DMS153 treated with DMSO at 0.1 percent for 48 hours (cell line): Measurements from ENCODE around the gene WNT3.
"Not testable (repeated sequence)": the region's sequence is repeated elsewhere in the genome, so short reads cannot be mapped to it uniquely, and the experiment has no call there.

ENCODE experiments used
- DNase-seq: peaks from one replicate; lab custom pipeline; 2025; ENCODE audit not compliant: unreplicated experiment; lab: John Stamatoyannopoulos, UW

WNT3 gene

GRCh38 chr17:46818316-46818928 is at the start of gene WNT3:
WNT3 (minus strand) TSS chr17:46818692; CDS start chr17:46818597, 95 bp downstream.
- no peak for DNase-seq

GRCh38 chr17:46866747-46867146 is 48.3 kb upstream of the WNT3 start:
- DNase-seq = no peak

DNA sequence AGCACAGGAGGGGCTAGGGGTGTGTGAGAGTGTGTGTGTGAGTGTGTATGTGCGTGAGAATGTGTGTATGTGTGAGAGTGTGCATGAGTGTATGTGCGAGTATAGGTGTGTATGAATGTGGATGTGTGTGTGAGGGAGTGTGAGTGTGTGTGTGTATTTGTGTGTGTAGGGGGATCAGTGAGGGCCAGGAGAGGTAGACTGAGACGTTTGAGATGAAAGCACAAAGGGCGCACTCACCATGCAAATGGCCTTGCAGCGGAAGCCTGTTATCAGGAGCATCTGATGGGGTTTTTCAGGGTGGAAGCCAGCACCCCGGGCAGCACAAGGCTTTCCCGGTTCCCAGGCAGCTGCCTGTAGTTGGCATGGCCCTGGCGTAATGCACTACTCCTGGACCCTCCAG is 47.8 kb upstream of the WNT3 start:
- DNase-seq = no peak

DNA sequence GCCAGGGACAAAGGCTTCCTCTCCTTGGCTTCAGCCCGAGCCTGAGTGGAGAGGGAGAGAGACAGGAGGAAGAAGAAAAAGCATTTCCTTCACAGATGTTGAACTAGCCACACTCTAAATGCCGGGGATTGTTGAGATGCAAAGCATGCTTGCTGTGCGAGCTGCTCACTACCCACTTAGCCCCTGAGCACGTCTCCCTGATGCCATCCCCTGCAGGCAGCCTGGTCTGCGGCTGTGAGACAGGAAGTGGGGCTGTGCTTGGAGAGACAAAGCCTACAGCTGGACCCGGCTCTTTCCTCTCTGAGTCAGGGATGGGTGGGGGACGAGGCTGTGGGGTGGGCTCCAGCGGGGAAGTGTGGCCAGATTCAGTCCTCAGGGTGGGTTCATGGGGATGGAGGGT is 46.6 kb upstream of the WNT3 start:
- DNase-seq = peak; percentile 2

GRCh38 chr17:46863383-46864121 is 45.1 kb upstream of the WNT3 start:
- no peak for DNase-seq

DNA sequence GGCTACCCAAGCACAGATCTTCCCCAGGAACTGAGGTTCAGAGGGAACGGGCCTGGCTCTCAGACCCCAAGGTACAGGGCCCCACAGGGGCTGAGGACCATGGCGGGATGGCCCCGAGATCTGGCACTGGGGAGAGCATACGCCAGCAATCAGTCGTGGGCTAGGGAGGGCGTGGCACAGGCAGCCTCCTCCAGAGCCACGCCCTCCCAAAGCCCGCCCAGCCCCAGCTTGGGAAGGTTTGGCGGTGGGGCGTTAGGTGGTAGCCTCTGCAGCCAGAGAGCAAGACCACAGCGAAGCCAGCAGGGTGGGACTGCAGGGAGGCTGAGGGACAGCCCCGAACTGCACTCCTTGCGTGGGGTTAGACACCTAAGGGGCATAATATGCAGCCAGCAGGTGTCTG is 44.5 kb upstream of the WNT3 start:
- no peak for DNase-seq

- no peak for DNase-seq
Measured at GRCh38 chr17:46859996-46860395, 41.5 kb upstream of the WNT3 start.

DNA sequence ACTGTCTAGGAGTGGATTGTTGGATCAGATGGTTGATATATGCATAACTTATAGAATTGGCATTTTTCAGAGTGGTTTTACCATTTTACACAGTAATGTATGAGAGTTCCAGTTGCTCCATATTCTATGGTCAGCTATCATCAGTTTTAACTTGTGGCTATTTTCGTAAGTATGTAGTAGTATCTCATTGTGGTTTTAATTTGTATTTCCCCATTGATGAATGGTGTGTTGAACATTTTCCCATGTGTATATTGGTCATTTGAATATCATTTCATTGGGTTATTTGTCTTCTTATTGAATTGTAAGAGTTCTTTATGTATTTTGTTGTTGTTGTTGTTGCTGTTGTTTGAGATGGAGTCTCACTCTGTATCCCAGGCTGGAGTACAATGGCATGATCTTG is 39.1 kb upstream of the WNT3 start:
- no peak for DNase-seq

GRCh38 chr17:46854948-46855347 is 36.5 kb upstream of the WNT3 start:
- no peak for DNase-seq

- DNase-seq = no peak
Measured at GRCh38 chr17:46854515-46854914, 36.0 kb upstream of the WNT3 start.

DNA sequence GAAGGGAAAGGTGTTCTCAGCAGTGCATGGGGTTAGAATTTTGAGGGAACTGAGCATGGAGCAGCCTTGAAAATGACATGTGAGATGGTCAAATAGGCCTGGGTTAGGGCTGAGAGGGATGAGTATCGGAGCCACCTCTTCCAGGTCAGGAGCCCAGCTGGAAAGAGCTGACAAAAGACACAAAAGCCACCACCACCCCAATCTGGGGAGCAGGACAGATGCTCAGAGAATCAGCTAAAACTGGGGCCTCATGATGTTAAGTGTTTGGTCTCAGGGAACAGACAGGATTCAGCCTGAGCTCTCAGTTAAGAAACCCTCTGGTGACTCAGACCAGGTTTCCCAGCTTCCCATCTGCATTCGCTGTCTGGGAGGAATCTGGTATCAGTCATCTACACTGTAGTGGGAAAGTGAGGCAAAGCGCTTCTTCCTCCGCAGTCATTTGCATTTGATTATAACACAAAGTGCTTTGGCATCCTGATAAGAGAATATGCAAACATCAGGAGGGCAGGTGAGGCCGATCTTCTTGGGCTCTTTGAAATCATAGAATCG is 35.5 kb upstream of the WNT3 start:
- no peak for DNase-seq

- peak; percentile 32 for DNase-seq
Measured at GRCh38 chr17:46851029-46851741, 32.7 kb upstream of the WNT3 start, which contains the start of gene WNT9B. WNT9B (plus strand) TSS chr17:46851583; CDS start chr17:46851639, 56 bp downstream.

- DNase-seq = no peak
Measured at GRCh38 chr17:46850688-46851028, 32.2 kb upstream of the WNT3 start.

- DNase-seq = no peak
Measured at GRCh38 chr17:46848534-46848933, 30.0 kb upstream of the WNT3 start.

- no peak for DNase-seq
Measured at GRCh38 chr17:46847204-46848191, 29.0 kb upstream of the WNT3 start.

DNA sequence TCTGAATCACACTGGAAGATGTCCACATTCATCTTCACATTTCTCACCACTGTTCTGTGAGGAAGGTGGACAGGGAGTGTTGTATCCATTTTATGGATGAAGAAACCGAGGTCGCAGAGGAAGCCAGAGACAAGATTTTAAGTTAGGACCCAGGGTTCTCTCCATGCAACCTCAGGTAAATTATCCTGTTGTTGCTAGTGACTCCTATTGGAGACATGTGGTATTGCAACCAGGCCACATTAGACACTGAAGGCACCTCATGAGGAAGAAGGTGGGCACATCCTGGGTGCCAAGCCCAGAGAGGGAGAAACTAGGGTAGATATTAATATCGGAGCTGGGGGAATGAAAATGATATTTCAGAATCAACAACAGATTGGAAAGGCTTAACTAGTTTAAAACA is 24.3 kb upstream of the WNT3 start:
- DNase-seq = no peak

GRCh38 chr17:46841561-46842379 is 23.3 kb upstream of the WNT3 start:
- DNase-seq = no peak

- DNase-seq = not testable (repeated sequence)
Measured at GRCh38 chr17:46840596-46840995, 22.1 kb upstream of the WNT3 start.

GRCh38 chr17:46839211-46839610 is 20.7 kb upstream of the WNT3 start:
- no peak for DNase-seq

GRCh38 chr17:46837521-46837920 is 19.0 kb upstream of the WNT3 start:
- no peak for DNase-seq
